ENCODE results near the gene A1BG.

The A1BG gene, protein sequence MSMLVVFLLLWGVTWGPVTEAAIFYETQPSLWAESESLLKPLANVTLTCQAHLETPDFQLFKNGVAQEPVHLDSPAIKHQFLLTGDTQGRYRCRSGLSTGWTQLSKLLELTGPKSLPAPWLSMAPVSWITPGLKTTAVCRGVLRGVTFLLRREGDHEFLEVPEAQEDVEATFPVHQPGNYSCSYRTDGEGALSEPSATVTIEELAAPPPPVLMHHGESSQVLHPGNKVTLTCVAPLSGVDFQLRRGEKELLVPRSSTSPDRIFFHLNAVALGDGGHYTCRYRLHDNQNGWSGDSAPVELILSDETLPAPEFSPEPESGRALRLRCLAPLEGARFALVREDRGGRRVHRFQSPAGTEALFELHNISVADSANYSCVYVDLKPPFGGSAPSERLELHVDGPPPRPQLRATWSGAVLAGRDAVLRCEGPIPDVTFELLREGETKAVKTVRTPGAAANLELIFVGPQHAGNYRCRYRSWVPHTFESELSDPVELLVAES
- total RNA-seq, result 1.3 reads per million

DNA sequence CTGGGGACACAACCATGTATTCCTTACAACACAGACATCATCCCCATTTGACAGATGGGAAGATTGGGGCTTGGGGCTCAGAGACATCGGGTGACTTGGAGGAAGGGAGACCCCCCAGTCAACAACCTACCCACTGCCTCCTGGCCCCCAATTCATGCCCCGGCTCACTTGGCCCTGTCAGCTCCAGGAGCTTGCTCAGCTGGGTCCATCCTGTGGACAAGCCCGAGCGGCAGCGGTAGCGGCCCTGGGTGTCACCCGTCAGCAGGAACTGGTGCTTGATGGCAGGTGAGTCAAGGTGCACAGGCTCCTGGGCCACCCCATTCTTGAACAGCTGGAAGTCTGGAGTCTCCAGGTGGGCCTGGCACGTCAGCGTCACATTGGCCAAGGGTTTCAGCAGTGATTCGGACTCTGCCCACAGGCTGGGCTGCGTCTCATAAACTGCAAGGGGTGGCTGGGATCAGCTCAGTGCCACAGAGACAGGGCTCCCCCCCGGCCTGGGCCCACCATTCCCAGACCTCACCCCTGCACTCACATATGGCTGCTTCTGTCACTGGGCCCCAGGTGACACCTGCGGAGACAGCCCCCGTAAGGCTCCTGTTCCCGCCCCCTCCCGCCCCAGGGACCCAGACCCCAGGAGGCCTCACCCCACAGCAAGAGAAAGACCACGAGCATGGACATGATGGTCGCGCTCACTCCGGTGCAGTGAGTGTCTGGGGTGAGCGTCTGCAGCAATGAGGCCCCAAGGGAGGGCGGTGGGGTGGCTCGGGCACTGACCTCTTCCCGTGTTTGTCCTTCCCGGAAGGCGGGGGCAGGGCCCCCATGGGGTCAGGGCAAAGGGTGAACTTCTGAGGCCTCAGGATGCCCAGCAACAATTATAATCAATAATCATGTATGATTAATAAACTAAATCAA is at the start of gene A1BG:
TSS of gene A1BG (minus strand) at position 733 of the 912 bp plus-strand sequence. CDS start at position 678, 55 bp downstream.
- no peak for DNase-seq

DNA sequence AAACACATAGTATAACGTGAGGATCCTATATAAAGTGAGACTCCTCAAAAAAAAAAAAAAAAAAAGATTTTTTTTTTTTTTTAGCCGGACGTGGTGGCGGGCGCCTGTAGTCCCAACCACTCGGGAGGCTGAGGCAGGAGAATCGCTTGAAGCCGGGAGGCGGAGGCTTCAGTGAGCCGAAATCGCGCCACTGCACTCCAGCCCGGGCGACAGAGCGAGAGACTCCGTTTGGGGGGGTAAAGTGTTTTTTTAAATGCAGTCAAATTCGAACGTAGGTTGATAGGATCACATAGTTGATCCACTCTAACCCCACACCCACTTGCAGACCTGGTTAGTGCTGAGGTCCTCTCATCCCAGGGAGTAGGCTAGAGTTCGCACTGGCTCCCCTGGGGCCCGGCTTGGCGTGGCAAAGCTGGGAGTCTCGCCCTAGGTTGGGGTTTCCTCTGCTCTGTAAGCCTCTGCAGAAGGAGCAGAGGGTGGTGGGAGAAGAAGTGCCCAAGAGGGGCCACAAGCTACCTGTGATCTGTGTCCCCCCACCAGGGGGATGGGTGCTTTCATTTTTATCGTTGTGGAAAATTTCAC is 48.6 kb upstream of the A1BG start:
- no peak for DNase-seq

DNA sequence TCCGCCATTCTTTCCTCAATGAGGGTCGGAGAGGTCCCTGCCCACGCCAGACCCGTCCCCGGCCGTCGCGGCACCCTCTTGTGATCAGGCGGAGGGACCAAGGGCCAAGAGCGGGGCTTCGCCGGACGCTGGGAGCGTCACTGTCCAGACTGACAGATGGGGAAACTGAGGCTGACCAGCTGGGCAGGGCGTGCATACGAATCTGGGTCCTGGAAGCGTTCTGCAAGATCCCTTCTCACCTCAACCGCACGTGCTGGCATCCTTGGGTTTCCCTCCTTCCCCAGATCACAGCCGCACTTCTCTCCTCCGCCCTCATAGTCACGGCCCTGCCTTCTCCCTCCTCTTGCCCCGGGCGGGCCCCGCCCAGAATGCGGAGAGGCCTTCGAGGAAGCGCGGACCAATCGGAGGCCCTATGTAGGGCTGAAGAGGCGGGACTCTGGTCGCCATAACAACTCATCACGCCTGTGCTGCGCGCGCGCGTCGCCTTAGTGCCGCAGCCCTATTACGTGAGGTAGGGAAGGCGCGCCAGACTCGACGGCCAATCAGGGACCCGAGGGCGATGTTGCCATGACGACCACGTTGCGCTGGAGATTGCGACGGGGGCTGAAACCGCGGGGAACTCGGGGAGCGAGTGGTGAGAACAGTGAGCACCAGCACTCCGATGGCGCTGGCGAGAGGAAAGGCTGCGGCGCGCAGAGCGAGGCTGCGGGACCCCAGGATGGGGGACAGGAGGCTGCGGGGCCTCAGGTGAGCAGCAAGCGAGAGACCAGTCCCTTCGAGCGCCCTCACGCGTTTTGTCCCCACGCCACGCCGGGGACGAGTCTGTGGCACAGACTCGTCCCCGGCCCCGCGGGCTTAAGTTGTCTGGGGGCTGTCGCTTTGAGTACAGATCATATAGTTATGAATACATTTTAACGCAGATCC is 47.9 kb upstream of the A1BG start:
- peak; percentile 100 for DNase-seq

DNA sequence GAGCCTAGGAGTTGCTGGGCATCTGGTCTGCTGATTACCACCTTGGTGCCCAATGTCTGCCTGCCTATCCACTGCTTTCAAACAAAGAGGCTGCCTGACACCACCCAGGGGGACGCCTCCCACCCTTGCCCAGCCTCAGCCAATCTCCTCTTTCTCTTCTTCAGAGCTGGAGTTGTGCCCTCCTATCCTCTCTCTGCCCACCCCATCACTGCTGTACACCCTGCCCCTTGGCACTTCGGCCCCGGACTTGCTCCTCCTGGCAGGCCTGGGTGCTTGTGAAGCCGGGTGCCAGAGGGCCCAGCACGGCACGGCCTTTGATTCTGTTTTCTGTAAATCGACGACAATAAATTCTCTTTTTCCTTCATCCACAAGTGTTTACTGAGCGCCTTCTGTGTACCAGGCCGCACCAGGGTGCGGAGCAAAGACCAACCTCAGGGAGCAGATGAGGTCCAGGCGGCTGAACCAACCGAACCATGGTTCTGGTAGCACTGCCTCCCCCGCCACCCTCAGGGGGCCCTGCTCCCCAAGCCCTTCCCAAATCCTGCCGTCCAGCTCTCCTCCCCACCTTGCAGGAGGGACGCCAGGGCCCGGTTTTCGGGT is 47.1 kb upstream of the A1BG start:
- no peak for DNase-seq

DNA sequence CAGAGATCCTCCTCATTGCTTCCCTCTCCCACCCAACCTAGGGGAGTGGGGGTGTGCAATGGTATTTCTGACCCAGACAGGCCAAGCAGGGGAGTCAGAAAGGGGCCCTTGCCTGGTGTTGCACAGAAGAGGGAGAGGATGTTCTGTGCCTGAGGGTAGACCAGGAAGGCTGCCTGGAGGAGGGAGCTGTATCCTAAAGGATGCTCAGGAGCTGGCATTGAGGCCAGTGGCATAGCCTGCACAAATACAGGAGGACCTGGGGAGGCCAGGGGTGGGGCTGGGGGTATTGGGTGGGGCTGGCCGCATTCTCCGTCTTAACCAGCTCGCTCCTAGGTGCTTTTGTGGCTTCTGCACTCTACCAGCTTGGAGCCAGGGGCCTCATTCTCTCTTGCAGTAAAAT is 46.6 kb upstream of the A1BG start:
- no peak for DNase-seq

DNA sequence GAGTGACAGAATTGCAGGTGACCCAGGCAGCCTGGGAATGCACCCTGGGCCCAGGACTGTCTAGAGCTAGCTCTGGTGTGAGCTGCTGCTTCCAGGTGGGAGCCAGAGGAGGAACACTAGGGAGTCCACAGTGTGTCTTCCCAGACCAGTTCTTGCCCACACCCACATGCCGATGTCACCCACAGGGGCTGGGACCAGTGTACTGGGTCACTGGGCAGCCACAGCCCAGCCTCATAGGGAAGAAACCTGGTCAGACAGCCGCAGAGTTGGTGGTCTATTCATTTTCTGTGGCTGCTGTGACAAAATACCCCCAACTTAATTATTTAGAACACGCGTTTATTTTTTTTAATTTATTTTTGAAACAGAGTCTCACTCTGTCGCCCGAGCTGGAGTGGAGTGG is 45.3 kb upstream of the A1BG start:
- no peak for DNase-seq

DNA sequence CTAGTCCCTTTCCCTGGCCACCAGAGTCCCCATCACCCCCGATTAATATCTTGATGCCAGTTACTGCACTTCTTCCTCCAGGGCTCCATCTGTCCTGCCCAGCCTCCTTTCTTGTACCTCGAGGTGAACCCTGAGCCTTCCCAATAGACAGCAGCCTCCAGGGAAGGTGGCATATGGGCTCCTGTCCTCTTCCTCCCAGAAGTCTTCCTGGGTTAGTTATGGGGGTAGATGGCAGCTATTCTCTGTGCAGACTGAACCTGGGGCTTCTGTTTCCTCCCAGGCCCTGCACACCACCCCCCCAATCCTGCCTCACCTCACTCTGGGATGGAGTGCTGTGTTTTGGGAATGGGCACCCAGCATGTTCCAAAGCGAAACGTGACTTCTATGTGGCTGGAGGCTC is 44.8 kb upstream of the A1BG start:
- DNase-seq, result no peak

DNA sequence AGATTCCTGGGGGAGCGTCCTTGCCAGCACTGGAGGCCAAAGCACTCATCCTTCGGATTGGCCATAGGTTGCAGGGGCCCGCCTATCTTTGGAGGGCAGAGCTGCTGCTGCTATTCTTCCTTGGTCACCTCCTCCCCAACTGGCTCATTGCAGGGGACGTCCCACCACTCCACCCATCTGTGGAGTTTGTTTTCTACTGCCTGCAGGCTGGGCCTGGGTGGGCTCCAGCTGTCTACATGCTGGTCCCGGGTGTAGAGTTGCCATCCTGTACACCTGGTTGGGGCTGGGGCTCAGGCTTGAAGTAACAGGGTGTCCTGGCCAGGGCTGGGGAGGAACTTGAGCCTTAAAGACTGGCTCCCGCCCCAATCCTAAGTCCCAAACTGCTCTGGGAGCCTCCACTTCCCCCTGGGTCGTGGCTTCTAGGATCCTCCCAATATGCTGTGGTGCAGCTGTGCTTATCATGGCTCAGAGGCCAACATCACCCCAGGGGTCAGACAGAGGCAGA is 44.3 kb upstream of the A1BG start:
- DNase-seq, result no peak

DNA sequence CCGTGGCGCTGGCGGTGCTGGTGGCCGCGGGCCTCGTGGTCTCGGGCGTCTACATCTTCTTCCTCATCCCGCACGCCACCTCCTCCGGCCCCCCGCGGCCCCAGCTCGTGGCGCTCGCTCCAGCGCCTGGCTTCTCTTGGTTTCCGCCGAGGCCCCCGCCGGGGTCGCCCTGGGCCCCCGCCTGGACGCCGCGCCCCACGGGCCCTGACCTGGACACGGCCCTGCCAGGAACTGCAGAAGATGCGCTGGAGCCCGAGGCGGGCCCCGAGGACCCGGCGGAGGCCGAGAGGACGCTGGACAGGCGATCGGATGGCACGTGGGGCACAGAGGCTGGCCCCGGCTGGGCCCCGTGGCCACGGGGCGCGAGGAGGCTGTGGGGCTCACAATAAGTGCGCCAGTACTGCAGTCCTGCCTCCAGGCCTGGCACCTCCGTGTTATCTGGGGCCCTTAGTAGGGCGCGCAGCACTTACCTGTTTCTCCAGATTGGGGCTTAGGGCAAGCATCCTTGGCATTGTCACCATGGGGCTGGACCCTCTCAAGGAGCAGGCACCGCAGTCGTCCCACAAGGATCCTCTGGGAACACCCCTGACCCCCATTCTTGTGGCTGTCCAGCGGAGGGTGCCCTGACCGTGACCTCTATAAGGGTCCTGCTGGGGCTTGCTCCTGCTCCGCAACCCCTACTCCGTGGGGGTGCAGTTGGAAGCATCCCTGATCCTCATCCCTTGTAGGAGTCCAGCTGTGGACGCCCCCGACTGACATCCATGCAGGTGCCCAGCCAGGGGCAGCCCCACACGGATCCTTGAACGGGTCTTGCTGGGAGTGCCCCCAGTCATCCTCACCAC is 43.6 kb upstream of the A1BG start:
- no peak for DNase-seq

DNA sequence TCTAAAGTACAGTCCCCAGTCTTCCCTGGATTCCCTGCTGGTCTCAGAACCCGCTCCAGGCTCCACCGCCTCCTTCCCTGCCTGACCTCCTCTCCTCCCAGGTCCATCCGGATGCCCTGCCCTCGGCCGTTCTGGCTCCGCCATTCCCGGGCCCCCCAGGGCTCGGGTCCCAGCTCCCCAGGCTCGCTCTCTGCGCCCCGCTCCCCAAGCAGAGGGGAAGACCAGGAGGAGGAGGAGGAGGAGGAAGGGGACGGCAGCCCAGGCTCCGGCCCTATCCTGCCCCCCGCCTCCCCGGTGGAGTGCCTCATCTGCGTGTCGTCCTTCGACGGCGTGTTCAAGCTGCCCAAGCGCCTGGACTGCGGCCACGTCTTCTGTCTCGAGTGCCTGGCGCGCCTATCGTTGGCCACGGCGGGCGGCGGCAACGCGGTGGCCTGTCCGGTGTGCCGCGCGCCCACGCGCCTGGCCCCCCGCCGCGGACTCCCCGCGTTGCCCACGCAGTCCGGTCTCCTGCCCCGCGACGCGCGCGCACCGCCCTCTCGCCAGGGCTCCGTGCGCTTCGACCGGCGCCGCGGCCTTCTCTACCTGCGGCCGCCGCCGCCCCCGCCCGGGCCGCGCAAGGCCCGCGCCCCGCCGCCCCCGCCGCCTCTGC is 42.8 kb upstream of the A1BG start:
- DNase-seq, result no peak

DNA sequence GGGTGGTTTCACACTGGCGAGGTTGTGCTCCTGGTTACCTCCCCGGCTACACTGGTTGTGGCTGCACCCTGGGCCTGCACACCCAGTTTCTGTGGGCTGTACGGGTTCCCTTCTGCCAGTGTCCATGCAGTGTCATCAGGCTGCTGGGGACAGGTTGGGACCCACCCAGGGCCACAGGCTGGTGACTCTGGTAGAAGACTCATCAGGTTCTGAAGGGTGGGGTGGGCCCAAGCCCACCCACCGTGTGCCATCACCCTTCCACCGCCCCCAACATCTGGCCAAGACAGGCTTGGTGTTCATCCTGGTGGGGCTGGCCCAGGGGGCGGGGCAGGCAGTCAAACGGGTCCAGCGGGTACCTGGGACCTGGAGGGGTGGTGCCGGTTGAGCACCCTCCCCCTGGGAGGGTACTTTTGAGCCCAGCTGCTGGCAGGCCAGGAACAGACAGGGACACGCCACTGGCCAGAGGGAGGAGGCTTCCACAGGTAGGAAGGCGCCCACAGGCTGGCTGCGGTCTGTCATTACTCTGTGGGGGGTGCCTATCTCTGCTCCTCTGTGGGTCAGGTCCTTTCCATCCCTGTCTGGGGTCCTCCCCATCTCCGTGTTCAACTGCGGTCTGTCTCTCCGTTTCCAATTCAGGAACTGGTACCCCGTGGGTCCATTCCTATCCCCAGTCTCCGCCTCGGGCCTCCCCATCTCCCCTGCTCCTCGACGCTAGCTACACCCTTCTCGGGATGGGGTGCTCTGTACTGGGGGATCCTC is 42.1 kb upstream of the A1BG start, which contains the start of gene RNF225:
TSS of gene RNF225 (plus strand) at position 437 of the 759 bp plus-strand sequence. CDS start 434 bp downstream, outside the sequence.
- no peak for DNase-seq

DNA sequence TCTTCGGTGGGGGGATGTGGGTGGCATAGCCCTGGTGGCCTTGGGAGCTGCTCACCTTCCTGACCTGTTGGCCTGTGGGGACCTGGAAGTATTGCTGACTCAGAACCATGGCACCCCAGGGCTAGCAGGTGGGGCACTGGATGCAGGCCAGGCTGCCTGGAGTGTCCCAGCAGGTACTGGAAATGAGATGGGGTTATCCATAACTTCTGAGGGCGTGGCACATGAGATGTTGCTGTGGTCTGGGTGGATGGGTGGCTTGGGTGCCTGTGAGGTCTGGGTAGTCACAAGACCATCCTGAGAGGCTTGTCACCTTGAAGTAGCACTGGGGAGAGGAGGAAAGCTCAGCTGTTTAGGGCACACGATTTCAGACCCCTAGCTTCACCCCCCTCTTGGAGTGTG is 41.5 kb upstream of the A1BG start:
- DNase-seq, result no peak

DNA sequence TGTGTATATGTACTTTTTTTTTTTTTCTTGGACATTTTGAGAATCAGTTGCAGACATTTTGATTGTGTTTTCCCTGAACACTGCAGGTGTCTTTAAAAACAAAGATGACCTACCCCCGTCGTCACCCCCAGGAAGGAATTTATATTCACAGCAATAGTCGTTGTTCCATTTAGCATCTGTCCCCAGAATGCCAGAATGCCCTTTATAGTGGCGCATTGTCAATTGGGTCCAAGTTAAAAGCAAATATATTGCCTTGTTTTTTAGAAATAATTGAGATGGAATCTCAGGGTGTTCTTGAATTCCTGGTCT is 40.4 kb upstream of the A1BG start:
- no peak for DNase-seq

DNA sequence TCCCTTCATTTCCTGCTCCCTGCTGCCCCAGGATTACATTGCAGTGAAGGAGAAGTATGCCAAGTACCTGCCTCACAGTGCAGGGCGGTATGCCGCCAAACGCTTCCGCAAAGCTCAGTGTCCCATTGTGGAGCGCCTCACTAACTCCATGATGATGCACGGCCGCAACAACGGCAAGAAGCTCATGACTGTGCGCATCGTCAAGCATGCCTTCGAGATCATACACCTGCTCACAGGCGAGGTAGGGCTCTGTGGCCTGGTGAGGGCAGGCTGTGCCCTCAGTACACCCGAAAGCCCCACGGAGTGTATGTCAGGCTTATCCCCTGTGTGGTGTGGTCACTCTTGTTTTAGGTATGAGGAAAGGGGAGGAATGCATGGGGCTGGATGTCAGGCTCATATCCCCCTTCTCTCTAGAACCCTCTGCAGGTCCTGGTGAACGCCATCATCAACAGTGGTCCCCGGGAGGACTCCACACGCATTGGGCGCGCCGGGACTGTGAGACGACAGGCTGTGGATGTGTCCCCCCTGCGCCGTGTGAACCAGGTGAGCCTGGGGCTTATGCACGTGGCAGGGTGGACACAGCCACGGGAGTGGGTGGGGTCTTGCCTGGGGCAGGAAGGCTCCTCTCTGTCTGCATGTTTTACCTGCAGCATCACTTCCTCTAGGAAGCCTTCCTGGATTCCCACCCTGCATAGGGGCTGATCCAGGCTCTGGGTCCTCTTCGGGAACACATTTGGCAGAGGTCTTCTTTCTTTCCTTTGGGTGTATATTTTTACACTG is 39.8 kb upstream of the A1BG start:
- no peak for DNase-seq

DNA sequence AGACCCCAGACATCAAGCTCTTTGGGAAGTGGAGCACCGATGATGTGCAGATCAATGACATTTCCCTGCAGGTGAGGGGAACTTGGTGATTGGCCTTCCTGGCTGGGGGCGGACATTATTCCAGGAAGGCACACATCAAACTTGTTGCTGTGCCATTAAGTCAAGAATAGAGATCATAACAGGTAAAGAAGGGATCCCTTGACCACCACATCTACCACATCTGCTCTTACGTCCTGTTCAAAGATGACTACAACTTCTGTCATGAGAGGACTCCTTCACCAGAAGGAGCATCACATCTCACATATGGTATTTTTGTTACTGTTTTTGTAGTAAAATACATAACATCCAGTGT is 34.9 kb upstream of the A1BG start:
- no peak for DNase-seq

DNA sequence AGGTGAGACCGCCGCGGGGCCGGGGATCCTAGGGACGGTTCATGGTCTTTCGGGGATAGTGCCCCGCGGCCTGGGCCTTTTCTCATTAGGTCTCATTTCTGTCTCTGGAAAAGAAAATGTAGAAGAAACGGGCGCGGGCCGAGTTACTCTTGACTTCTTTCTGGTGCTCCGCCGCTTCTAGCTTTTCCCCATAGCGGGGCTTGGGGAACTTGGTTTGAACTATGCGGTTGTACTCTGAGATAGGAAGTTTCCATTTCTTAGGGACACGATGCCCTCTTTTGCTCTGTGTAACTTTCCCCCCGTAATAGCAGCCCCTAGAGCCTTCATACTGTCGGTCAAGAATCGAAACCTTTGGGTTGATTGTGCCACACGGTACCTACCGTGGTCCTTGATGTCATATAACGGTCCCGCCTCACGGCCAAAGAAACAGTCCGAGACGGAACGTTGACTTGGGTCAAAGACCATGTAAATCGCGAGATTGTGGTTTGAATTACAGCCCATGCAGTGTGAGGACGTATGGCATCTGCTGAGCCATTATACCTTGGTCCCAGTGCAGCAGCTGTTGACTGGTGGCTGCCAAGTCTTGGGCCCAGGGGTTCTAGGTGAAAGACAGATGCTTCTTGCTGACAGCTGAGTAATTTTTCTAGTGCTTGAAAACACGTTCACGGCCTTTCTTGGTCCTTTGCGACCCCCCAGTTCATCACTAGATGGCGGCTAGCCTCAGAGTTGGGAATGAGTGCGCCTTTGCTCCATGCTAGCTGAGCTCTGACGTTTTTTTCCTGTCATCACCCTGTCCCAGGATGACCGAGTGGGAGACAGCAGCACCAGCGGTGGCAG is 34.3 kb upstream of the A1BG start:
- no peak for DNase-seq

DNA sequence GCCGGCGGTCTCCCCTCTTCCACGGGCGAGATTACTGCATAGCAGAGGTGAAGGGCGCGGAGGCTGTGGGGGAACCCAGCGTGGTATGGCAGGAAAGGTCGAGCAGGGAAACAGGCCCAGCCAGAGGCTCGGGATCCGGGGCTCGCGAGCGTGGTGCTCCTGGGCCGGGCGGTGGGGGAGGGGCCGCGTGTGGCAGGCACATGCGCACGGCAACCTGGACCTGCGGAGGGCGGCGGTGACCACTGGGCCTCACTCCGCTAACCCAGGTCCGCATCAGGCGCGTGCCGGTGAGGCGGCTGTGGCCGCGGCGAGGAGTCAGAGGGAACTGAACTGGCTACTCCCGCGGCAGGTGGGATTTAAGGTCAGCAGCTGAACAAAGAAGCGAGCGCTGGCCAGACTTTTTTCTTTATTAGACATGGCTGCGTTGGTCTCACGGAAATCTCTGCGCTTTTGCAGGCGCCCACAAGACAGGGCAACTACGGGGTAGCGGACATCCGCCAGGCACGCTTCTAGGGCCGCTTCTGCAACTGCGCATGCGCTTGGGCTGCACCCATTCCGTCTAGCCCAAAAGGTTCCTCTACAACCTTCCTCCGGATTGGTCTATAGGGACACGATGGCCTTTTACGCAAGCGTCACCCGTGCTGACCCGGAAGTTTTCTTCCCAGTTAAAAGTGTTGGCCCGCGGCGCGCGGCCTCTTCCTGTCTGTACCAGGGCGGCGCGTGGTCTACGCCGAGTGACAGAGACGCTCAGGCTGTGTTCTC is 33.5 kb upstream of the A1BG start, which contains the start of gene RPS5:
TSS of gene RPS5 (plus strand) at position 694 of the 762 bp plus-strand sequence. CDS start 869 bp downstream, outside the sequence.
- peak; percentile 94 for DNase-seq
